Stimulated activated CD4-positive, alpha-beta T cell treated with anti-CD3 and anti-CD28 coated beads, TNF-alpha, amount 100 ng/mL, for 24 hours (primary cell): Measurements from ENCODE around the gene STXBP2.
"Not testable (repeated sequence)": the region's sequence is repeated elsewhere in the genome, so short reads cannot be mapped to it uniquely, and the experiment has no call there.

Experiments used
- DNase-seq, 3 experiments: peaks; one replicate each; pipeline ENCODE4 v3.0.0-alpha.2; 2020; ENCODE audit warnings: low read depth in 3 of 3

Gene STXBP2

GRCh38 chr19:7632340-7633203 lies 4.3 kb upstream of the STXBP2 start:
- DNase-seq: no peak

DNA sequence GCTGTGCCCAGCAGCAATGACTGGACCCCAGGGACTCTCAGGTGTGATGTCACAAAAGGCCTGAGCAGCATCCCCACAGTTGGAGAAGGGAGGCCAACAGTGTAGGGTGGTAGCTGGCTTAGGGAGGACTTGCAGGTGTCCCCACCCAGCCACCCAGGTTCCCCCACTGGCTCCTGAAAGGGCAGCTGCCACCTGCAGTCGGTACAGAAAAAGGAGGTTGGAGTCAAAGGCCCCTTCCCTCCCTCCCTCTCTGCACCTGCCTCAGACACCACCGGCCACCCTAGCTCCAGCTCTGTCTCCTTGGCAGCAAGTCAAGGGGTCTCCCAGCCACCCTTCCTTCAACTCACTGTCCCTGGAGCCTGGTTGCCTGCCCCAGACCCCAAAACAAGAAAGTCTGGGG lies 3.2 kb upstream of the STXBP2 start, which contains the start of gene PCP2:
PCP2 (minus strand) TSS at position 22 of the 400 bp plus-strand sequence. CDS start 262 bp downstream, outside the sequence.
- DNase-seq: no peak

DNA sequence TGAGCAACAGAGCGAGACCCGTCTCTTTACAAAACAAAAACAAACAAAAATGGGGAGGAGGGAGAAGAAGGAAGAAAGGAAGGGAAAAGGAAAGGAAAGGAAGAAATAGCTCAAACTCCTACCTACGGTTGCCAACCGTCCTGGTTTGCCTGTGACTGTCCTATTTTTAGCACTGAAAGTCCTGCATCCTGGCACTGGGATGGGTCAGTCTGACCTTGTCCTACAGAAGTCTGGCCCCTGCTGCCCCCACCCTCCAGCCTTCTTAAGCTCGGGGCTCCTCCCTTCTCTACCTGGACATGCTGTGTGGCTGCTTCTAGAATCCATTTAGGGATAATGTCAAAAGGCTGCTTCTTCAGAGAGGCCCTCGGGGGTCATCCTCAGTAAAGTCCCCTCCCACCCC lies 1.2 kb upstream of the STXBP2 start:
- no peak for DNase-seq

DNA sequence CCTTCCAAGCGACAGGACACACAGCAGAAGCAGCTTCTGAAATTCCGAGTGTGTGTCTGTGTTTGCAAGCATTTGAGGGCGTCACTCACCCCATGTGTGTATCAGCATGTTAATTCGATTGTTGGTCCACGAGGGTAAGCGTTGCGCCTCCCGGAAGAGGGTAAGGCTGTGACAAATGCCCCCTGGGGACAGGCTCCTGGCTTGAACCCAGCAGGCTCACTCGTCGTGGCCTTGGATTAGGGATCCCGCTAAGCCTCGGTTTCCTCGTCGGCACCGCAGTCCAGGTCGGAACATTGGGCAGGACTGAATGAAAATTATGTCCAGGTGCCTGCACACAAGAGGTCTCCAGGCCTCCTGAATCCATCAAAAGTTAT lies 606 bp upstream of the STXBP2 start:
- DNase-seq: no peak

DNA sequence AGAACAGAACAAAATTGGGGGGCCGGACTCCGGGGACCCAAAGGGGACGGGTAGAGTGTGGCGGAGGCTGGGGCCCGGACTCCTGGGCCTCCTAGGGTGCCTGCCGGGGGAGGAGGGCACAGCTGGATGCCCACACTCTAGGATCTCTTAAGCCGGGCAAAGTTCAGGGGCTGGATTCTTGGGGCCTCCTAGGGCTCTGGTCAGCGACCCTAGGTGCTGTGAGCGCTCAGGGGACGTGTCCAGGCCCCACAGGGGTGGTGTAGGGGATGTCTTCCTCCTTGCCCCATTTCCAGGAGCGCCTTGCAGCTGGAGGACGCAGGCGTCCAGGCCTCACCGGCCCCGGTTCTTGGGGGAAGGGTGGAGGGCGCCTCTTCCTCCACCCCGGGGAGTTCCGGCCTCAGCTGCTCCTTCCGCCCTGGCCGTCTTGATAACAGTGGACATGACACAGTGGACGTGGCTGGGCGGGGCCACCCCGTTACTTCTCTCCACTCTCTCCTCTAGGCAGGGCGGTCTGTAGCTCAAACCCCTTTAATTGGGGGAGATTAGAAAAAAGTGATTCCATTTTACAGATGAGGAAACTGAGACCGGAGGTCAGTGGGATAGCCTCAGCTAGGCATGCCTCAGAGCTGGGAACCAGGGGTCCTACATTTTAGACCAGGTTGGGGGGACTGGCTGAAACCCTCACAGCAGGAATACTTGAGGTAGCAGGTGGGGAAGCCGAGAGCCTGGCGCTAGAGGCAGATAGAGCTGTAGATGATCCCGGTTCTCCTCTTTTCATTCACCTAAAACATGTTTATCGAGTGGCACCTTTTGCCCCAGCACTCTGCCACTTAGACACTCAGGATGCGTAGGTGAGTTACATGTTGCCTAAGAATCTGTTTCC lies 705 bp downstream of the STXBP2 start:
- DNase-seq: no peak

DNA sequence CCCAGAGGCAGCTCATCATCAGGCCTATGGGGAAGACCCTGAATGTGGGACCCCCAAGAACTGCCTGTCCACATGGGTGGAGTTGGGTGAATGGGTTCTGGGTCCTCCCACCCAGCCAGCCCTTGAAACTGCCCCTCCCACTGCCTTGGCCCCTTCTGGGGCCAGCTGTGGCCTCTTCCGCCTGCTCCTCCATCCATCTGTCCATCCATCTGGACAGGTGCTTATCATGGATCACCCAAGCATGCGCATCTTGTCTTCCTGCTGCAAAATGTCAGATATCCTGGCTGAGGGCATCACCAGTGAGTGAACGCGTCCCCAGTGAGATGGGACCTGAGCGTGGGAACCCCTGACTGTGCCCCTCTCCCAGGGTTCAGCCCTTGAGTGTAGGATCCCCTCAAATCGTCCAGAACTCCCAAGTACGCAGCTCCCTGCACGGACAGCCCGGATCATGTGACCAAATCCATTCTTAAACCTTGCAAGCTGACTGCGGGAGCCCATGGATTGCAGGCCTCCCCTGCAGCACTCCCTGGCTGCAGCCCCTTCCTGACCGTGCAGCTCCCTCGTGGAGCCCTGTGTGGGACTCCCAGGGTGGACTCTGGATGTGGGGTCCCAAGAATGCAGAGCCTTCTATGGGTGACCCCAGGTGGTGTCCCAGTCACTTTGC lies 2.0 kb downstream of the STXBP2 start:
- DNase-seq: no peak

GRCh38 chr19:7639863-7640348 lies 3.0 kb downstream of the STXBP2 start:
- DNase-seq: no peak

DNA sequence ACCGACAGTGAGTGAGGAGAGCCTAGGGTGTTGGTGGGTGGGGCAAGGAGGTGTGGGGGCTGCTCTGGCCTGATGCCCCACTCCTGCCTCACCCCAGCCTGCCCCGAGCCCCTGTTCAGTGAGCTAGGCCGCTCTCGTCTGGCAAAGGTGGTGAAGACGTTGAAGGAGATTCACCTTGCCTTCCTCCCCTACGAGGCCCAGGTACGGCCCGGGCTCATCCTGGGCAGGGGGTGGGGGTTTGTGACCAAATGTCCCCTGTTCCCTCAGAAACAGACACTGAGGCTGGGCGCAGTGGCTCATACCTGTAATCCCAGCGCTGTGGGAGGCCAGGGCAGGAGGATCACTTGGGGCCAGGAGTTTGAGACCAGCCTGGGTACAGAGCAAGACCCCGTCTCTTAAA lies 3.9 kb downstream of the STXBP2 start:
- DNase-seq: no peak

DNA sequence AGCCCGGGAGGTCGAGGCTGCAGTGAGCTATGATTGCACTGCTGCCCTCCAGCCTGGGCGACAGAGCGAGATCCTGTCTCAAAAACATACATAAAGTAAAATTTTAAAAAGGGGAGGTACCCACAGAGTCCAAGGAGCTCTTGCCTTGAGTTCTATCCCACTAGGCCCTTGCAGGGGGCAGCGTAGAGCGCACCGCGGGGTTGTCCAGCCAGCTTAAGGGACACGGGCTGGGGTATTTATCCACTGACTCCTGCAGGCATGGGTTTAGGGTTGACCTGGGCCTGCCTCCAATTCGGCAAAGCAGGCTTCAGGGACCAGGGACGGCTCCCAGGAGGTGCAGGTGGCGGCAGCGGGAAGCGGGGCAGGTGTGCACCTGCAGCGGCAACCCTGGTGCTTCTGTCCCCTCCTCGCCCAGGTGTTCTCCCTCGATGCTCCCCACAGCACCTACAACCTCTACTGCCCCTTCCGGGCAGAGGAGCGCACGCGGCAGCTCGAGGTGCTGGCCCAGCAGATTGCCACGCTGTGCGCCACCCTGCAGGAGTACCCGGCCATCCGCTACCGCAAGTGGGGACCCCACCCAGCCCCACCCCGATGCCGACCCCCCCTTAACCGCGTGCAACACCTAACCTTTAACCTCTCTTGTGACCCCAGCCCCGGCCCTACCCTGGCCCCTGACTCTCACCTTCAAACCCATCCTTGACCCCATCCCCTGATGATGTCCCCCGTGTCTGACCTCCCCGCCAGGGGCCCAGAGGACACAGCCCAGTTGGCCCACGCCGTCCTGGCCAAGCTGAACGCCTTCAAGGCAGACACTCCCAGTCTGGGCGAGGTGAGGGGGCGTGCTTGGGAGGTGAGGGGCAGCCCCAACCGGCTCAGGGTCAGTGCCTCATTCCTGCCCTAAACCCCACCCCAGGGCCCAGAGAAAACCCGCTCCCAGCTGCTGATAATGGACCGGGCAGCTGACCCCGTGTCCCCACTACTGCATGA lies 4.7 kb downstream of the STXBP2 start:
- no peak for DNase-seq

DNA sequence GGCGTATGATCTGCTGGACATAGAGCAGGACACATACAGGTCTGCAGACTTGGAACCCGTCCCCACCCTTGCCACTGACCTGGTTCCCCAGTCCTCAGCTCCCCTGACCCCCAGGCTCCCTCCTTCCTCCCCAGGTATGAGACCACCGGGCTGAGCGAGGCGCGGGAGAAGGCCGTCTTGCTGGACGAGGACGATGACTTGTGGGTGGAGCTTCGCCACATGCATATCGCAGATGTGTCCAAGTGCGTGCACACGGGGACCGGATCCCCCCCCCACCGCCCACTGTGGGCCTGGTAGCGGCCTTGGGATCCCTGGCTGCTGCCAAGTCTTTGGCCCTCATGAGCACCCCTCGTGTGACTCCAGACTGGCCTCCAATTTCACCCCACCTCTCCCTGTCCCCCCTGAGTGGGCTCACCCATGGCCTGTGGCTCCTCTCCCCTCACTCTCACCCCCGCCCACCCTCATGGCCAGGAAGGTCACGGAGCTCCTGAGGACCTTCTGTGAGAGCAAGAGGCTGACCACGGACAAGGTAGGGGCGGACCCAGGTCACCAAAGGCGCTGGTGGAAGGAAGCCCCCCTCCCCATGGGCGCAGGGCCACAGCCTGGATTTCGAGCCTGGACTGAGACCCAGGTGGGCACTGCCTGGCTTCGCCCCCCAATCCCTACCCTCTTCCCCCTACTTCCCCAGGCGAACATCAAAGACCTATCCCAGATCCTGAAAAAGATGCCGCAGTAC lies 5.6 kb downstream of the STXBP2 start:
- DNase-seq: no peak

- DNase-seq: no peak
These were observed 6.1 kb downstream of the STXBP2 start for GRCh38 chr19:7643031-7643415.

DNA sequence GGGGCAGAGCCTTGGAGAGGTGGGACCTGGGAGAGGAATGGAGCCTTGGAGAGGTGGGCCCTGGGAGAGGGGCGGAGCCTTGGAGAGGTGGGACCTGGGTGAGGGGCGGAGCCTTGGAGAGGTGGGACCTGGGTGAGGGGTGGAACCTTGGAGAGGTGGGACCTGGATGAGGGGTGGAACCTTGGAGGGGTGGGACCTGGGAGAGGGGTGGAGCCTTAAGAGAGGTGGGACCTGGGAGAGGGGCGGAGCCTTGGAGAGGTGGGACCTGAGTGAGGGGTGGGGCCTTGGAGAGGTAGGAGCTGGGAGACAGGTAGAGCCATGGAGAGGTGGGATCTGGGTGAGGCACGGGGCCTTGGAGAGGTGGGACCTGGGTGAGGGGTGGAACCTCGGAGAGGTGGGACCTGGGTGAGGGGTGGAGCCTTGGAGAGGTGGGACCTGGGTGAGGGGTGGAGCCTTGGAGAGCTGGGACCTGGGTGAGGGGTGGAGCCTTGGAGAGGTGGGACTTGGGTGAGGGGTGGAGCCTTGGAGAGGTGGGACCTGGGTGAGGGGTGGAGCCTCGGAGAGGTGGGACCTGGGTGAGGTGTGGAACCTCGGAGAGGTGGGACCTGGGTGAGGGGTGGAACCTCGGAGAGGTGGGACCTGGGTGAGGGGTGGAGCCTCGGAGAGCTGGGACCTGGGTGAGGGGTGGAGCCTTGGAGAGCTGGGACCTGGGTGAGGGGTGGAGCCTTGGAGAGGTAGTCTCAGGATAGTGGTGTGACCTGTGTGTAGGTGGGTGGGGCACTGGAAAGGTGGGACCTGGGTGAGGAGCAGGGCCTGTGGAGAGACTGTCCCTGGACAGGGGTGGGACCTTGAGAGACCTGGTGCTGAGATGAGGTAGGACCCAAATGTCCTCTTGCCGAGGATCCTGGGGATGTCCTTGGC lies 7.0 kb downstream of the STXBP2 start:
- not testable (repeated sequence) for DNase-seq

GRCh38 chr19:7644550-7644877 lies 7.6 kb downstream of the STXBP2 start:
- DNase-seq: no peak

GRCh38 chr19:7645163-7645562 lies 8.3 kb downstream of the STXBP2 start:
- no peak for DNase-seq

DNA sequence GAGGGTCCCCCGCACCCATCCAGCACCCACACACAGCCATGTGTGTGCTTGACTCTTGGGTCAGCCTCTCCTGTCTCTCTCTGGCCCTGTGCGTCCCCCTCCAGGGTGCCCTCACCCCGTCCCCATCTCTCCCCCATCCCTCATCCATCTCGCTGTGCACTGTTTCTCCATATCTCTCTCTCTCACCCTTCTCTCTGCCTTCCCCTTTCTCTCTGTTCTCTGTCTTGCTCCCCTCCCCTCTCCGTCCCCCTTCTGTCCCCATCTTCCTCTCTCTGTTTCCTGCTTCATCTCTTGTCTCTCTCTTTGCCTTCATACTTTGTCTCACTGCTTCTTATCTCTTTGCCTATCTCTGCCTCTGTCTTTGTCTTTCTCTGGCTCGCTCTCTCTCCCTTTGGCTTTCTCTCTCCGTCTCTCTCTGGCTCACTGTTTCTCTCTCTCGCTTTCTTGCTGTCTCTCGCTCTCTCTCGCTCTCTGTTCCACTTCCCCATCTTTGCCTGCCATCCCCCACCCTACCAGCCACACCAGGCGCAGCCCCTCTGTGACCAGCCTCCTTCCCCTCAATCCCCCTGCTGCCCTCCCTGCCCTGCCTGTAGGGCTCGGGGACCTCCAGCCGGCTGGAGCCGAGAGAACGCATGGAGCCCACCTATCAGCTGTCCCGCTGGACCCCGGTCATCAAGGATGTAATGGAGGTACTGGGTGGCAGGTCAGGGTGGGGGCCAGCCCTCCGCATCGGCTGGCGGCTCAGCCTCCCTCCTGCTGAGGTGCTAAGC lies 8.9 kb downstream of the STXBP2 start:
- DNase-seq: no peak

DNA sequence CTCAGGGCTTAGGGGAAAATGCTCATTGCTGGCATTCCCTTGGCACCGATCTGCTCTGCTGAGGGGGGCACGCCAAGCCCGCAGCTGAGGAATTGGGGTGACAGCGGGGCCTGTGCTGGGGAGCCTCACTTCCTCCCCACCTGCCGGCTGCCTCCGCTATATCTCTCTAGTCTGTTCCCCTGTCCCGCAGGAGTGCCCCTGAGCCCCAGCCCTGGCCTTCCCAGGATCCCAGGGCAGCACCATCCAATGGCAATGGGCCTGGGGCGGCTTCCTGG lies 9.5 kb downstream of the STXBP2 start:
- DNase-seq: no peak

DNA sequence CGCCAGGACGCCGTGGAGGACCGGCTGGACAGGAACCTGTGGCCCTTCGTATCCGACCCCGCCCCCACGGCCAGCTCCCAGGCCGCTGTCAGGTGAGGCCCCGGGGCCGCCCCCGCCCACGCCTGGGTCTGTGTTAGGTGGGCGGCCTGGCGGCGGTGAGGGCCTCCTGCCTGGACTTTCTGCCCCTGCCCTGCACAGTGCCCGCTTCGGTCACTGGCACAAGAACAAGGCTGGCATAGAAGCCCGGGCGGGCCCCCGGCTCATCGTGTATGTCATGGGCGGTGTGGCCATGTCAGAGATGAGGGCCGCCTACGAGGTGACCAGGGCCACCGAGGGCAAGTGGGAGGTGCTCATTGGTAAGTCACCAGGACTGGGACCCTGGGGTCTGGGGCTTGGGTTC lies 10.2 kb downstream of the STXBP2 start:
- DNase-seq: no peak

DNA sequence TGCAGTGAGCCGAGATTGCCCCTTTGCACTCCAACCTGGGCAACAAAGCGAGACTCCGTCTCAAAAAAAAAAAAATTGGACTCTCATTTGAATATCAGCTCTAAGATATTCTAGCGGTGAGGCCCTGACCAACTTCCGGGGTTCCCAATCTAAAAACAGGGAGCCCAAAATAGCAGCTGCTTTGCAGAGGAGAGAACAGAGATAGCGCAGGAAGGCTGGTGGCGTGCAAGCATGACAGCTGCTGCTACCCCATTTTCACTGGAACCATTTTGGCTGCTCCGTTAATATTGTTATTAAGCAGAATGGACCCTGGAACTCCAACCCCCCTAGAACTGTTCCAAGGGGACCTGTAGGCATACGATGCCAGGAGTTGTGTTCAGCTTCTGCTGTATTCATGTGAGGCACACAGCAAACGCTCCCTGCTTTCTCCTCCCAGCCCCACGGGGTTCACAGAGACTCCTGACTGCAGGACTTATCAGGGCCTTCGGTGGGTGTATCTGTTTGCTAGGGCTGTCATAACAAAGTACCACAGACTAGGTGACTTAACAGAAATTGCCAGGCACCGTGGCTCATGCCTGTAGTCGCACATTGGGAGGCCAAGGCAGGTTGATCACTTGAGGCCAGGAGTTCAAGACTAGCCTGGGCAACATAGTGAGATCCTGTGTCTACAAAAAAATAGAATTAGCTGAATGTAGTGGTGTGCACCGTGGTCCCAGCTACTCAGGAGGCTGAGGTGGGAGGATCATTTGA lies 11.5 kb downstream of the STXBP2 start:
- DNase-seq: no peak
